HG03558 (cell line): ENCODE results near the gene CTTN.
"Not testable (repeated sequence)": the region's sequence is repeated elsewhere in the genome, so short reads cannot be mapped to it uniquely, and the experiment has no call there.

Source experiments
- ATAC-seq: cut with Tn5 transposase; IDR thresholded peaks from one replicate; pipeline ENCODE4 v1.9.1; 2021; ENCODE audit warnings: moderate number of reproducible peaks; ENCODE audit not compliant: unreplicated experiment; ENCODE audit errors: extremely low read depth

CTTN gene

DNA sequence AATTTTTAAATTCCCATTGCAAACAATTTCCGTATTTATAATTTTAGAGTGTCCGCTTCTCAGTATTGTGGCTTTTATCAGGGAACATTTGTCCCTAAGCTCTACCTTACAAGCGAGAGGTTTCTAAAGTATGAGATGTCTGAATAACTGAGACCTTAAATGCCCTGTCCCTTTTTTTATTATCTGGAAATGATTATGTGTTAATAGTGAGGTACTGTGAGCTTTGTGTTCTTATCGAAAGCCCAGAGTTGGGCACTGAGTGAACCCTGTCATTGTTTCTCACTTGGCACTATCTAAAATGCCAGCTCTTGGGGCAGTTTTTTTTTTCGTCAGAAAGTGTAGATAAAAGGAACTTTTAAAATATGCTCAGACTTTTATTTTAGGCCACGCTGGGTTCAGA is 9.5 kb downstream of the CTTN start:
- ATAC-seq, result no peak

DNA sequence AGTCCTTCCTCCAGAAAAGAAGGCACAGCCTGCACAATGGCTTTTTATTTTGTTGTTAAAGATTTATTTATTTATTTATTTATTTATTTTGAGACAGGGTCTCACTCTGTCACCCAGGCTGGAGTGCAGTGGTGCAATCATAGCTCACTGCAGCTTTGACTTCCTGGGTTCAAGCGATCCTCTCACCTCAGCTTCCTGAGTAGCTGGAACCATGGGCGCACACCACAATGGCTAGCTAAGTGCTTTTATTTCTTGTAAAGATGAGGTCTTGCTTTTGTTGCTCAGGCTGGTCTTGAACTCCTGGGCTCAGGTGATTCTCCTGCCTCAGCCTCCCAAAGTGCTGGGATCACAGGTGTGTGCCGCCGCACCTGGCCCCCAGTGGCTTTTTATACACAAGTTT is 10.0 kb downstream of the CTTN start:
- ATAC-seq, result not testable (repeated sequence)

DNA sequence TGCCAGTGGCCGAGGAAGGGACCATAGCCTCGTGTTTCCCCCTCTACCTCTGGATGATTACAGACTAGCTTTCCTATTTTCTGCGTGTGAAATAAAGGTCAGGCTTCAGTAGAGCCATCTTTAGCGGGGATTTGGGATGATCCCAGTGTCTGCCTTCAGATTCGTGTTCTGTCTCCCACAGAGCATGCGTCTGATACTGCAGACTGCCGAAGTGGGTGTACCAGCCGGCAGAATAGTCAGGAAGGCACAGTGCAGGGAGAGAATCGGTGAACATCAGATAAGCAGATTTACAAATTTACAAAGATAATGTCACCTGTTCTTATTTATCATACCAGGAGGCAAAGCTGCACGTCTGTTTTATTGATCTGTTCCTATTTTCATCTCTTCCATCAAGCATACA is 11.1 kb downstream of the CTTN start:
- ATAC-seq, result no peak

DNA sequence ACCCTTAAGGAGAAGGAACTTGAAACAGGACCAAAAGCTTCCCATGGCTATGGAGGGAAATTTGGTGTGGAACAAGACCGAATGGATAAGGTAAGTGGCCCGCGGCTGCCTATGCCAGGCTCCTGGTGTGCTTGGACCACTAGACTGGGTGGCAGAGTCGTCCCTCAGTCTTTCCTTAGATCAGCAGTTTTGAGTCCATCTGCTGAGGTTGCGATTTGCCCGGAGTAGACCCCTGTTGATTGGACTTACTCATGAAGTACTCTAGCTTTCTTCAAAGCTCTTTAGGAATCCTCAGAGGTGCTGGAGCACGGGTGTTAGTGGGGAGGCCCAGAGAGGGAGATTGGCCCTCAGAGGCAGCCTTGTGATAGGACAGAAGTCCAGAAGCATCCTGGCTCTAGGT is 11.5 kb downstream of the CTTN start:
- ATAC-seq, result no peak

DNA sequence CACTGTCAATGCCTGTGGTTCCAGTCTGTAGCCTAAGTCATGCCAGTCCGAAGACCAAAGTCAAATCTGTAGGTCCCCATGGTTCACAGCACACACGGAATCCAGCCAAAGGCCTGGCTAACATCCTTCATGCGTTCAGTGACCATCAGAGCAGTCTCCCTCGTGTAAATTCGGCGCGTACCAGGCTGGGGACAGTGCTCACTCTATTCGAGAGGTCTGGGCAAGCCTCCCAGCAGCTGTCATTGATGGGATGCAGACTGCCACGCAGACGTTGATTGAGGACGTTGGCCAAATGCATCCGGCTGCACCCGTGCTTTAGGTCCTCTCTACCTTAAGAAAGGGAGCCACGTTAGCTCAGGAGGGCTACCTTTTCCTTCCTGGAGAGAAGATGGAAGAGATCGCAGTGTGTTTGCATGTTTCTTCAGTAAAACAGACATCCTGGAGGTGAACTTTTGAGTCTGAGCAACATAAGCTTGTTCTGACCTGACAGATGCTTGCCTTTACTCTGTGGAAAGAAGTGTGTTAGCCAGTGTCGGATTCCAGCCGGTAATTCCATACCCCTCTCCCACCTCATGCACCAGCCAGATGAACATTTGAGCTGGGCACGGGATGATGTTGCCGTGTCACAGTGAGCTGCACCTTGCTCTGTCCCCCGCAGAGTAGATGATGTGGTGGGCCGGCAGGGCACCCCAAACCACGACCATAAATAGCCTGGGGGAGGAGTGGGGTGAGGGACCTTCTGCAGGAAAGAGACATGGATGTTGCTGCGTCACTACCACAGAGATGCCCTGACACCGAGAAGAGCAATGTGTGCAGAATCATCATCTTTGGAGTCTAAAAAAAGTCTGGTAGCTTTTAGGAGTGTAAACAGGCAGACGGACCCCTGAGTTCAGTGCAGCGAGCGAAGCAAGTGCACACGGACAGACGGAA is 12.2 kb downstream of the CTTN start:
- no peak for ATAC-seq

DNA sequence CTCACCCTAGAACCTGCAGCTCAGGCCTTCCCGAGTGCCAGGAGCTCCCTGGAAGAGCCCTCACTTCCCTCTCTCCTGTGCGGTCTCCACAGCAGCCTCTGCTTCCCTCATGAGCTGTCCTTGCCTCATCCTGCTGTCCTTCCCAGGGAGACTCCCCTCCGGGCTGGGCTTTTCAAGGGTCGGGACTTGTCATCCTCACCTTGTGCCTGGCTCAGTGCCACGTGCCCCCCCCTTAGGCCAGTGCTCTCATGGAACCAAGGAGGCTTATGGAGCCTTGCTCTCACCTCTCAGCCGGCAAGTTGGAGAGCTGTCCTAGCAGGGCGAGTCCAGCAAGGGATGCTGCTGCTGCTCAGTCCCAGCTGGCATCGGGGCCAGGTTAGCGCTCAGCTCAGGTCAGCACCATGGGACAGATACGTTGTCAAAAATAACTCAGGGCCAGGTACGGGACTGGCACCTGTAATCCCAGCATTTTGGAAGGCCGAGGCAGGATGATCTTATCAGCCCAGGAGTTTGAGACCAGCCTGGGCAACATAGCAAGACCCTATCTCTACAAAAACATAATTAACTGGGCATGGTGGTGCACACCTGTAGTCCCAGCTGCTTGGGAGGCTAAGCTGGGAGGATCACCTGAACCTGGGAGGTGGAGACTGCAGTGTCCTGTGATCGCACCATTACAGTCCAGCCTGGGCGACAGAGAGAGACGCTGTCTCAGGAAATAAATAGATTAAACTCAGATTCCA is 13.6 kb downstream of the CTTN start:
- no peak for ATAC-seq

DNA sequence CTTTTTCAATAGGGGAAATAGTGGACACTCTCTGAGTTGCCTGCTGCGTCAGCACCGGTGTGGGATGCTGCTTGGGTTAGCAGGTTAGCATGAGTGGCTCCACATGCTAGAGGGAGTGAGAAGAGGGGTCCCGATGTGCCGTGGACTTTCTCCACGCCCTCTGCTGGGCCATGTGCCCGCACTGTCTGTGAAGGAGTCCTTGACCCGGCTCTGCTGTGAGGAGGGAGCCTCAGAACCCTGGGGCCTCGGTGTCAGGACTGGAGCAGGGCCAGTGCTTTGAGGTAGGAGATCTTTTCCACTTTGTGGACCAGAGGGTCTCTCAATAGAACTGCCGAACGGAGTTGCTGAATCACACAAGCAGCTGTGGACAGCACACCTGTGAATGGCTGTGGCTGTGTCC is 14.8 kb downstream of the CTTN start:
- ATAC-seq, result no peak

DNA sequence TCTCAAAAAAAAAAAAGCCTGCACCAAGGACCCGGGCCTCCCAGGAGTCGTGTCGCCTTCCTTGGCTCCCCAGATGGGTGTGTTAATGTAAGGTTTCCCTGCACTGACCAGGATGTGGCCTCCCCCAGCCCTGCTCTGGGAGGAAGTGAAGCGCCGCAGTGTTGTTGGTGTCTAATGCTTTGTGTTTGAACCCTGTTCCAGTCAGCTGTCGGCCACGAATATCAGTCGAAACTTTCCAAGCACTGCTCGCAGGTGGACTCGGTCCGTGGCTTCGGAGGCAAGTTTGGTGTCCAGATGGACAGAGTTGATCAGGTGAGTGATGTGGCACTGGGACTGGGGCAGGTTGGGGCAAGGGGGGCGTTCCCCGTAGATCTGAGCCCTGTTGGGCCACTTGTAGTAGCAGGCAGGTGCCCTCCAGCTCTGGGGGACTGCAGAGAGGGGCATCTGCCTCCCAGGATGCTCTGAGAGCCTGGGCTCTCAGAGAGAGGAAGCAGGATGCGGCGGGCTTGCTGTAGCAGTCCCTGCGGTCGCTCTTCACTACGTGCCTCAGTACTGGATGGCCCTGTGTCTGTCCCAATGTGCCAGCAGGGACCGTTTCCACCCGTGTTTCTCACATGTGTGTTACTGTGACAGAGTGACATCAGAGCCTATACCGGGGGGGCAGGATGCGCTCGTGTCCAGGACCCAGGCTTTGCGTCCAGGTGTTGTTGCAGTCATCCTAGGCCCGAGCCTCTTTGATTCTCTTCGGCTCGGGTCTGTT is 16.2 kb downstream of the CTTN start:
- no peak for ATAC-seq

DNA sequence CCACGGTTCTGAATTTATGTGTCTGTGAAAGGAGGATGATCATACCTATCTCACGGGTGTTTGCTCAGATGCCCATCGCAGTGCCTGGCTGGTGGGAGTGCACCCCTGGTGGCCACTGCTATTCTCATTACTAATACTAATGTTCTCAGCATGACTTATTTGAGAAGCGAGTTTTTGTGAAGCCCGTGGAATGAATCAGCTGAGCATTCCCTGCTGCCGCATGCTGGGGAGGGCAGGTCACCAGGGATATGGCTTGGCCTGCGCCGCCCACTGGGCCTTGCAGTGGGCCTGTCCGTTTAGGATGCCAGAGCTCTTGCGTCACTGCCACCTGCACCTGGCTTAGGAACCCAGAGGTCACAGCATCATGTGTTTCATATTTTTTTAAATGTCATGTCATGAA is 16.9 kb downstream of the CTTN start:
- ATAC-seq, result no peak

DNA sequence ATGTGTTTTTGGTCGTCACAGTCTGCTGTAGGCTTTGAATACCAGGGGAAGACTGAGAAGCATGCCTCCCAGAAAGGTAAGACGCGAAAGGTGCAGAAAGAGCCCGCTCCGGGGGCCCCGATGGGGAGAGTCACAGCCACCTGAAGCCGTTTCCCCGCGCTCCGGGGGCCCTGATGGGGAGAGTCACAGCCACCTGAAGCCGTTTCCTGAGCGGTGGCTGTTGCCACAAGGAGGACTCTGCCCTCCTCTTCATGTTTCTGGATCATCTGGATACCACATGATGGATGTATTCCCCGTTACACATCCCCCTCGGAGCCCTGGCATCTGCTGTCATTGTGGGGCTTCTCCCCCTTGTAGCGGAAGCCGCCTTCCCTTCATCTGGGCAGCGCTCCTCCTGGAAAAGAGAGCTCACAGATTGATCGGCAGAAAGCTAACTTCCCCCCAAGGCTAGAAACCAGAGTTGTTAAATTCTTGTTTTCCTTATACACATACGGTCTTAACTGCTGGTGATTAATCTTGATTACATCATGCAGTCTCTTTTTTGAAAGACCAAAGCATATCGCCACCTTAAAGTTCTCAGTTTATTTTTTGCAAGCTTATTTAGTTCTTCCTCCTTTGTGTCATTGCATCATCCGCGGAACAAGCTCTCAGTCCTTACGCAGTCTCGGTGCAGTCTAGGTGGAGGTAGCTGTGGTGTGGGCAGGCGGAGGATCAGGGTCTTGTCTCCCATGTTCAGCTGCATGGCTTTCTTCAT is 17.5 kb downstream of the CTTN start:
- ATAC-seq, result no peak

DNA sequence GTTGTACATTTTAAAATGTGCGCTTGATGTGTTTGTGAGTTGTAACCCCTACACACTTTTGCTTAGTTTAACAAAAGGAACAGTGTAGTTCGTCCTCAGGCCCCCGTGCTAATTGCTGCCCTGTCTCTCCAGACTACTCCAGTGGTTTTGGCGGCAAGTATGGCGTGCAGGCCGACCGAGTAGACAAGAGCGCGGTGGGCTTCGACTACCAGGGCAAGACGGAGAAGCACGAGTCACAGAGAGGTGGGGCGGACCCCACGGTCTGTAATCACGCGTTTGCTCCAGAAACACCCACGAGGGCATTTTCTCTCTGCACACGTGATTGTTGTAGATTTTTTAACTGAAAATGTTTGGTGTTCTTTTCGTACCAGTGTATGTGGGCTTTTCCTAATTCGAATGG is 18.6 kb downstream of the CTTN start:
- ATAC-seq, result no peak

DNA sequence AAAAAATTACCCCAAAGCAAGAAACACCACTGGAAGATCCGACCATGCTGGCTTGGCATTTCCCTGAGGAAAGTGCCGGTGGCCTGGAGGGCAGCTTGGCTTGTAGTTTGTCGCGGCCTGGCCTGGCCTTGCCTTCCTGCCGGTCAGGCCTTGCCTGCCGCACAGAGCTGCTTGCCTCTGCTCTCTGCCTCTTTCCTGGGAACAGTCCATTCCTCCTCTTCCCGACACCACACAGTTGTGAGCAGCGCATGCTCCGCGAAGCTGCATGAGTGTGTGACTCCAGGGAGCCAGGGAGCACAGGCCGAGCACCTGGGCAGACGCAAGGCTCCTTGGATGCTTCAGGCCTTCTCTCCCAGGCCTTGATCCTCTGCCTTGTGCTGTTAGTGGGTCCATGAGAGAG is 19.8 kb downstream of the CTTN start:
- no peak for ATAC-seq

DNA sequence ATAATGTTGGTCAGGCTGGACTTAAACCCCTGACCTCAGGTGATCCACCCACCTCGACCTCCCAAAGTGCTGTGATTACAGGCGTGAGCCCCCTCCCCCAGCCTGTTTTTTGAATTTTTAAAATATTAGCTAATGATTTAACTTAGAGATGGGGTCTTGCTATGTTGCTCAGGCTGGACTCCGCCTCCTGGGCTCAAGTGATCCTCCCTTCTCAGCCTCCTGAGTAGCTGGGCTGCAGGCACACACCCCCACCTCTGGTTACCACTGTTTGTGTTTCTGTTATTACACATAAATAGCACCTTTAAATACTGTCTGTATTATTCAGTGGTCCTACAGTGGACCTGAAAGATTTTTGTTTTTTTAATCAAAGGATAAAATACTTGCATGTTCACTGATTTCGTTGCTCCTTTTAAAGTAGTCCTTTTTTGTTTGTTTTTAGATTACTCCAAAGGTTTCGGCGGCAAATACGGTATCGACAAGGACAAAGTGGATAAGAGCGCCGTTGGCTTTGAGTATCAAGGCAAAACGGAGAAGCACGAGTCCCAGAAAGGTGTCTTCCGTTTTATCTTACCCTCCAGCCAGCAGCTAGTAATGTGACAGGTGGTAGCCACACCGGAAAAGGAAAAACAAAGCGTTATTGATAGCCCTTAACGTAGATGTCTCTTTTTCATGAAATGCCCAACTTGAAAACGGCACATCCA is 21.1 kb downstream of the CTTN start:
- no peak for ATAC-seq

DNA sequence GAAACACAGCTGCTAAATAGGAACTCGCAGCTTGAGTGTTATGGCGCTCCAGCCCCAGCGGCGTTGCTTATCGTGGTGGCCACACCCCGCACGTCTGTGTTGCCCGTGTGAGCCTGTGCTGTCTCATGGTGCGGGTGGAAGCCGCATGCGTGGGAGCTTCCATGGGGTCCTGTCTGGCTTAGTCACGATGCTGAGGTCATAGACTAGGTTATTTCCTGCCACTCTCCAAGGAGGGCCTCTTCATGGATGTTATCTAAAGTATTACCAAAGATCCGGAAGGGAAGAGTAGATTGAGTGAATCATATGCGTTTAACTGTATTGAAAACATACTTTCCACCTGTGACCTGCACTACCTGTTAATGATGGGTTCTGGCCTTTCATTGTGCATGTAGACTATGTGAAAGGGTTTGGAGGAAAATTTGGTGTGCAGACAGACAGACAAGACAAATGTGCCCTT is 21.7 kb downstream of the CTTN start:
- no peak for ATAC-seq

DNA sequence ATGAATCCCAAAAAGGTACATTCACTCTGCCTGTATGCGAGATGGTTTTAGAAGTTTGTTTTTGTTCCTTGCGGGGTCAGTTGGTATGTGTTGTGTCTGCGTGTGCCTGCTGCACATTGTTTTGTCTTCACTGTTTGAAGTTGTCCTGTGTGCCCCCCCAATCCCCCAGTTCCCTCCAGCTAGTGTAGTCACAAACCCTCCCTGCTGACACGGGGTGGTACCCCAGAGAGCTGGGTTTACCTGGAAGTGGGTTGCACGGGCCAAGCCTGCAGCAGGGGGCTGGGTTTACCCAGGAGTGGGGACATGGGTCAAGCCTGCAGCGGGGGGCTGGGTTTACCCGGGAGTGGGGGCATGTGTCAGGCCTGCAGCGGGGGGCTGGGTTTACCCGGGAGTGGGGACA is 22.2 kb downstream of the CTTN start:
- no peak for ATAC-seq

DNA sequence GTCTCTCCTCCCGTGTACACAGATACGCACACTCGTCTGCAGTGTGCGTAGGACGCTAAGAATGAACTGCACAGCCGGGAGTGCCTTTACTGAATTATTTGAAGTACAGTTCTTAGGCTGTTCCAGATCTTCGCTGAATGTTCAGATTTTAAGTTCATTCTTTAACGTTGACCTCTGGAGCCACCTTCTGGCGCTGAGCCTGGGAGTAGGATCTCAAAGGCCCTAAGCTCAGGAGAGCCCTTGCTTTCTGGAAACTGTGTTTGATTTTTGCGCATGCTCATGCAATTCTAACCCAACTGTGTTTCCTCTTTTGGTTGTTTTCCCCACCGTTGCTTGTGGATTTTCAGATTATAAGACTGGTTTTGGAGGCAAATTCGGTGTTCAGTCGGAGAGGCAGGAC is 22.8 kb downstream of the CTTN start:
- ATAC-seq, result no peak

DNA sequence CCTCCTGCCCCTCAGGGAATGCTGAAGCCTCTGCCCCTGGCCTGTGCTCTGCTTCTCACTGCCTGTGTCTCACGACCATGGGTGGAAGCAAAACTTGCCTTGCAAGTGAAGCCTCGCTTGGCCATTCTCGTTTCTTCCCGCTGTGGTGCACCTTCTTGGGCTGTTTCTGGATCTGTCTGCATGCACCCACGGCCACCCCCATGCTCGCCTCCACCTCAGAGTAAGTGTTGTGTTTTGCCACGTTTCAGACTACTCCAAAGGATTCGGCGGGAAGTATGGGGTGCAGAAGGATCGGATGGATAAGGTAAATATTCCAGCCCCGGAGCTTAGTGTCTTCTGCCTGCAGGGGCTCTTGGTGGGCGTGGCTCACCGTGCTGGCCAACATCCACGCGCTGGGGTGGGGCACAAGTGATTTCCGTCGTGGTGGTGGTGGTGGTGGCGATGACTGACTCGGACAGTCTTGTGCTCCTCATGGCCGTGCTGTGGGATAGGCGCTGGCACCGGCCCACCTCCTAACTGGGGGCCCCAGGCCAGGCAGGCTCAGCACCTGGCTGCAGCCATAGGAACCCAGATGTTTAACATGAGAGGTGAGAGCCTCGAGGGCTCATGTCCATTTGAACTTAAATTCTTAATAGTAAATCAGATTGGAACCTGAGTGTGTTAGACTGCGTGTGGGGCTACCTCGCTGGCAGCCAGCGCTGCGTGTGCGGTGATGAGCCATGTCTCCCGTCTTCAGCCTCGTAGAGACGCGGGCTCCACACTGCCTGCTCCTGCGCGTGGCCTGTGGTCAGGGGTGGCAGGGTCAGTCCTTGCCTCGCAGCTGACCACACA is 24.6 kb downstream of the CTTN start:
- ATAC-seq, result no peak
